HG03432 (cell line): ENCODE data around the gene SLAMF1.
"Not testable (repeated sequence)": the region's sequence is repeated elsewhere in the genome, so short reads cannot be mapped to it uniquely, and the experiment has no call there.

Experiments
- ATAC-seq: cut with Tn5 transposase; IDR thresholded peaks from one replicate; pipeline ENCODE4 v1.9.1; 2021; ENCODE audit warnings: mild to moderate bottlenecking, moderate library complexity; ENCODE audit not compliant: unreplicated experiment

SLAMF1 gene

DNA sequence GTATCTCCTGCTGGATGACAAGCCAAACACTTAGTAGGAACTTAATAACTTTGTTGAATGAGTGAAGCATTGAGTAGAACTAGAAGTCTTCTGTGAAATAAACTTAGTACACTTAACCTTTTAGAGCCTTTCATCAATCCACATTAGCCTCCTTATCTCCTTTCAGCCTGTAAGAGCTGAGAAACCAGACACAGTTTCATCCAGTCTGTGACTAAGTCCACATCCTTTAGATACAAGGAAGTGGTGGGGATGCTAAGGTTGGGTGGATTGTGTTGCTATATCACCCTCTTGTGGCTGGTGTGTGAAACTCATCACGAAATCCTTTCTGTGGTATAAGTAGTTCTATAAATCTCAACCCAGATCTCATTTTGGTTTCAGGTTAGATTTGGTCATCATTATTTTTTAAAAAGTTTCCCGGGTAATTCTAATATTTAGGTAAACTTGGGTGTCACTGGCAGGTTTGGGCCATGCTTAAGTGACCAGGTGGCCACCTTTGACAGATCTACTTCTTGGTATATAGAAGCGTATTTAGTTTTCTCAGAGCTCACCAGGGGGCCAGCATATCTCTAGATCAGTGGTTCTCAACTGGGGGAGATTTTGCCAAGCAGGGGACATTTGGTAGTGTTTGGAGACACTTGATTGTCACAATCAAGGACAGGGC, 39.7 kb downstream of the SLAMF1 start:
- ATAC-seq: peak; percentile 72

- peak; percentile 1 for ATAC-seq
Observed at GRCh38 chr1:160606611-160607010, 40.2 kb downstream of the SLAMF1 start.

DNA sequence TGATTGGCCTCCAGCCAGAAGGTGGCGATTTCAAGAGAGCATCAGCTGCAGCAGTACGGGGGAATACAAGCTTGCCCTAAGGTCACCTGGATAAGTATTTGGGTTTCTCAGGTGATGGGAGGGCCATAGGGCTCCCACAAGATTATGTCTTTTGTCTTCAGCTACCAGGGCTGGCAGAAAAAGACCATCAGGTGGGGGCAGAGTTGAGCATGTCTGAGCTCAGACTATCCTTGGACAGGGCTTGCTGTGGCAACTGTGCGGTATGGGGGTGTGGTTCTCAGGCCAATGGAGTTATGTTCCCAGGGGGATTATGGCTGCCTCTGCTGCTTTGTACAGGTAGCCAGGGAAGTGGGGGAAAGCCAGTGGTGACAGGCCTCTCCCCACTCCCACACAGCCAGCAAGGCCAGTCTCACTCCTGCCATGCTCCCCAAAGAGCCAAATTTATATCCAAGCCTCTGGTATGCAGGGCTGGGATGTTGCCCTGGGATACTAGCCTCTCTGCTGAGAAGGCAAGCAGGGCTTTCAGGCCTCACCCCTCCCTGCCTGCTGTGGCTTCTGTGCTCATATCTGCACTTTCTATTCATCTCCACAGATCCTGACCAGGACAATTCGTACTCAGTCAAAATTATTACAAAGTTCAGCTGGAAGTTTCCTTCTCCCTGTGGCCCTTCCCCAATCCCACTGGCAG, 40.9 kb downstream of the SLAMF1 start:
- no peak for ATAC-seq

DNA sequence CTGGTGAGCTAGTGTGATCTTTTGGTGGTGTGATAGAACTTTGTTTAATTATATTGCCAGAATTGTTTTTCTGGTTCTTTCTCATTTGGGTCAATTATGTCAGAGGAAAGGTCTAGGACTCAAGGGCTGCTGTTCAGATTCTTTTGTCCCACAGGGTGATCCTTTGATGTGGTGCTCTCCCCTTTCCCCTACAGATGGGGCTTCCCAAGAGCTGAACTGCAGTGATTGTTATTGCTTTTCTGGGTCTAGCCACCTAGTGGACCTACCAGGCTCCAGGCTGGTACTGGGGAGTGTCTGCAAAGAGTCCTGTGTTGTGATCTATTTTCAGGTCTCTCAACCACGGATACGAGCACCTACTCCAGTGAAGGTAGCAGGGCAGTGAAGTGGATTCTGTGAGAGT, 41.6 kb downstream of the SLAMF1 start:
- ATAC-seq: no peak

DNA sequence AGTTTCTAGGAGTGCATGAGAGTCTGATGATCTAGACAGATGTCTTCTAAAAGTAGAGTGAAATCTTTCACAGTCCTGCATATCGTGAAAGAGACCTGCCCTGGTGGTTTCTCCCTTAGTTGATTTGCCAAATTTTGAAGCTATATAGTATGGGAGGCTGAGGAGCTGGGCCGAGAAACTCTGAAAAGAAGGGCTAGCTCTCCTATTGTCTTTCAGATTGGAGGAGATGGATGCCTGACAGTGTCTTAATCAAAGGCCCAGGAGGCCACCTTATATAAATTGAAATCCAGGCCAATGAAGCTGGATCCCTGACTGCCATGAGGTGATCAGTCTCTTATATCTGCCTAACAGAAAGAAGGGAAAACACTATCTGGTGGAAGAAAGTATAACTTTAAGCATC, 49.1 kb downstream of the SLAMF1 start:
- no peak for ATAC-seq

GRCh38 chr1:160597051-160597450, 49.8 kb downstream of the SLAMF1 start:
- ATAC-seq: no peak

- ATAC-seq: no peak
Observed at GRCh38 chr1:160590488-160590887, 56.4 kb downstream of the SLAMF1 start.

DNA sequence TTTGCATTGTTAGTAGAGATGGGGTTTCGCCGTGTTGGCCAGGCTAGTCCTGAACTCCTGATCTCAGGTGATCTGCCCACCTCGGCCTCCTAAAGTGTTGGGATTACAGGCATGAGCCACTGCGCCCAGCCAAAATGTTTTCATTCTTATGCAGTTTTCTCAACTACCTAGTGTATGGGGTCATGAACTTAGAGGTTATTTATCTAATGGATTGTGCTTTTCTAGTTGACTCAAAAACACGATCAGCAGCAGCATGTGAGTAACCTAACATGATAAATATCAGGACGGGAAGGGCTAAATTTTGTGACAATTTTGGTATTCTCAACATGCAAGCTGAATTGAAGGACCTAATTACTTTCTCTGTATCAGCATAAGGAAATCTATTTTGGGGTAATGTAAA, 58.4 kb downstream of the SLAMF1 start:
- ATAC-seq: no peak

- ATAC-seq: no peak
Observed at GRCh38 chr1:160584784-160585183, 62.1 kb downstream of the SLAMF1 start.

GRCh38 chr1:160582976-160583375, 63.9 kb downstream of the SLAMF1 start:
- ATAC-seq: not testable (repeated sequence)

GRCh38 chr1:160581961-160582360, 64.9 kb downstream of the SLAMF1 start:
- no peak for ATAC-seq

- ATAC-seq: no peak
Observed at GRCh38 chr1:160580221-160580812, 66.5 kb downstream of the SLAMF1 start.

- no peak for ATAC-seq
Observed at GRCh38 chr1:160579216-160579701, 67.6 kb downstream of the SLAMF1 start, which contains the start of gene CD84. CD84 (minus strand) TSS chr1:160579496; CDS start chr1:160579437, 59 bp downstream.

GRCh38 chr1:160578525-160579191, 68.2 kb downstream of the SLAMF1 start:
- no peak for ATAC-seq

DNA sequence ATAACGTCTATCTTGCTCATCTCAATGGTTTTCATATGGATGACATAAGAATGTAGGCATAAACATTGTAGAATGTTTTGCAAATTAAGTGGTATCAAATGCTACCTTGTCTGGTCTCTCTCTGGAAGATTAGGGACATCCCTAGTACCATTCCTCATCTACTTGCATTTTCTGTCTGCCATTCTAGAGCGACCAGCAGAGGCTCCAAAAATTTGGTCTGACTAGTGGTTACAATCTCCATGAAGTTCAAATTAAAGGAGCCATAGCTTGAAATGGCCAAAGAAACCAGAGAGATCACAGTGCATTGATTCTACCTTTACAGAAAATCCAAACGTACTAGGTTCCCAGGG, 68.7 kb downstream of the SLAMF1 start:
- peak; percentile 37 for ATAC-seq

GRCh38 chr1:160577671-160578070, 69.2 kb downstream of the SLAMF1 start:
- ATAC-seq: no peak

DNA sequence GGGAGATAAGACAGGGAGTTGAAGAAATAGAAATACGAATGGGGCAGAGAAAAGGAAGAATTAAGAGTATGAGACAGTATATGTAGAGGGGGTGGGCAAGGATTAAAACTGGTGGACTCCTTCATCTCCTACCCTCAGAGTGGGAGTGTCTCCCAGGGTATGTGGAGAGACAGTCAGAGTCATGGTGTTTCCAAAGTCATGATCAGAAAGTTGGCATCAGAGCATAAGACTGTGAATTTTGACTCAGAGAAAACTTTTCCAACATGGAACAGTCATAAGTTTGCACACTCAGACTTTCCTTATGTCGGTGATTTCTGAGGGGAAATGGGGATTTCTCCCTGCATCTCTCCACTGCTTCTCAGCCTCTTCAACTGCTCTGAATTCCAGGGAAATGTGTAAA, 70.0 kb downstream of the SLAMF1 start:
- no peak for ATAC-seq

GRCh38 chr1:160576390-160576789, 70.5 kb downstream of the SLAMF1 start:
- ATAC-seq: no peak

DNA sequence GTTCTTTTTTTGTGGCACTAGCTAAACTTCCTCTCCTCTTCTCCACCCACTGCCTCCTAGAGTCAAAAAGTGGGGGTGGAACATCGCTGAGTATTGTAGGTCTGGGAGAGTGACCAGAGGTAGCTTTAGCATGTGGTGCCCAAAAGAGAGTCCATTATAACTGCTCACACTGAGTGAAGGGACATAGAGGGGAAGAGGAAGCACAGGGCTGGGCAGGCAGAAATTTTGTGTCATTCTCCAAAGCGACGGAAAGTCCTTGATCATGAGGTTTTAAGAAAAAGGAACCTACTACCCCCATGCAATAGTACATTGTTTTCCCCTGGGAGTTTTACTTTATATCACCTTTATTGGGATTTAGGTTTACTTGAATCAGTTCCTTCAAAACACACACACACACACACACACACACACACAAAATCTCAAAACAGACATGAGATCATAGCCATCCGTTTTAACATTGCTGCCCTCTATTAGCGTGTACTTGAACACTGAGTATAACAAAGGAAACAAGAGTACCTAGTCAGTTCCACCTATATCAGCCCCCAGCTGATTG, 71.7 kb downstream of the SLAMF1 start:
- ATAC-seq: no peak

DNA sequence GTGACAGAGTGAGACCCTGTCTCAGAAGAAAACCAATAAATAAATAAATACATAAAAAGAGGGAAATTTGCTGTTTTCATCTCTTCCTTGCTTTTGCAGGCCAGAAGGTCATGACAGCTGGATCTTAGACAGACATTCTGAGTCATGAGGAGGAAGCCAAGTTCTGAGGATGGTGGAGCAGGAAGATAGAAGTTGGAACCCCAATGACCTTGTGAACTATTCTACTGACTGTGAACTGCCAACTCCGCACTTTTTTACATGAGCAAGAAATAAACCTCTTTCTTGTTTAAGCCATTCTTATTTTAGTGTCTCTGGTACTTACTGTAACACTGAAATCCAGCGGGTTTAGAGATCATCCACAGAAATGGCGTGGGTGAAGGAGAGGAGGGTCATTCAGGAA, 76.0 kb downstream of the SLAMF1 start:
- no peak for ATAC-seq

DNA sequence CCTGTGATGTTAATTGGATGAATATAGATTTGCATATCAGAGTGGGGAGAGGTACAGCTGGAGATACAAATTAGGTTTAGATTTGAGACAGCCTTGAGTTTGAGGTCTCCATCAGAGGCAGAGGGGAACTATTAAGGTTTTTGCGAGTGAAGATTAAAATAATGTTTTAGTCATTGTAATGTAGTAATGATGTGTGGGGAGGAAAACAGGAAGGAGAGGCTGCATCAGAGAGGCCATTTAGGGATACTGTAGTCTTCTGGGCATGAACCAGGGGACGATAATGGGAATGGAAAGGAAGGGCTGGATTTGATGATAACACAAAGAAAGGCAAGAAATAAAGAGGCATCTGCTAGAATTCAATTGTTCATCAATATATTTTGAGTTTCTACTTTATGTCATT, 77.0 kb downstream of the SLAMF1 start:
- ATAC-seq: no peak
